HG02623 (cell line): Measurements from ENCODE around the gene DNAJA2.
"Not testable (repeated sequence)": the region's sequence is repeated elsewhere in the genome, so short reads cannot be mapped to it uniquely, and the experiment has no call there.

Experiments used
- ATAC-seq: cut with Tn5 transposase; IDR thresholded peaks from one replicate; pipeline ENCODE4 v1.9.1; 2021; ENCODE audit warnings: moderate library complexity; ENCODE audit not compliant: unreplicated experiment

DNAJA2 gene

DNA sequence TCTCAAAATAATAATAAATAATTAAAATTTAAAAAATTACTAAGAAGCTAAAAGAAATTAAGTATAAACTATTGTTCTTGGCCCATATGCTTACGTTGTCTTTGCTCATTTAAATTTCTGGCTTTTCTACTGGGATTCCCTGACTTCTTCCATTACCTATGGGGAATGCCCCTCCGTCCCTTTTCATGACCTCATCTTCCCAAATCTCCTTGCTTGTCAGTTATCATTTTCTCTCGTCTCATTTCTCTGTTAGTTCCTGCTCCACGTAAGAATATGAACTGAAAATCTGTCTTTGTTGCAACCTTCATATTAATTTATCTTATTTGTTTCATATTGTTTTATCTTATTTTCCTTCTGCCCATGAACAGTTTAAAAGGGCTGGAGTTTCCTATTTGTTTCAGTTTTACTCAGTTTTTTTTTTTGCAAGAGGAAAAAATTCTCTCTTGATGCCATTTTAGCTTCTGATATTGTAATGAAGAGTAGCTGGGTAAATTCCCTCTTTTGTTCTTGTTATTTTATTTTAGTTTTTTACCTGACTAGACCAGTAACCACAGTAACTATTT, 2.5 kb upstream of the DNAJA2 start:
- ATAC-seq: no peak

DNA sequence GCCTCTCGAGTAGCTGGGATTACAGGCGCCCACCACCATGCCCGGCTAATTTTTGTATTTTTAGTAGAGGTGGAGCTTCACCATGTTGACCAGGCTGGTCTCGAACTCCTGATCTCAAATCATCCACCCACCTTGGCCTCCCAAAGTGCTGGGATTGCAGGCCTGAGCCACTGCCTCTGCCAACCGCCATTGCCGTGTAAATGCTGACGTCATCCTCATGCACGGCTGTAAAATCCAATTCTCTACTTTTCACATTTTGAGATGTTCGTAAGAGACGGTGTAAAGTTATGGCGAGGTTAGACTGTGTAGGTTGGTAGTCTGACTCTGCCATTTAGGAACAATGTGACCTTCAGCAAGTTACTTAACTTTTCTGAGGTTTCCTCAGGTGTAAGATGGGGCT, 1.7 kb upstream of the DNAJA2 start:
- ATAC-seq: no peak

DNA sequence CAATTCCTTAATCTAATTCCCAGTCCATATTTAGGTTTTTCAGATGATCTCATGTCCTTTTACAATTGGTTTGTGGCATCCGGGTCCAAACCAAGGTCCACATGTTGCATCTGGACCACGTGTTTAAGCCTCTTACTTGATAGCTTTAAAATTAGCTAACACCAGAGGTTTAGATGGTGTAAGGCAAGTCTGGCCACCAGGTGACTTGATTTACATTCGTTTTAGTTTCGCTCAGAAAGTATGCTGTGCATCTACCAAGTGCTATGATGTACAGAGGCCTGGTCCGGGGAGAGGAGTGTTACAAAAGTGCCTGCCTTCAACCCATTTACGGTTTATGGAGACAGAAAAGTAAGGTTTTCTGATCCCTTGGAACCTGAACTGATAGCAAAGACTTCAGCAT, 878 bp upstream of the DNAJA2 start:
- no peak for ATAC-seq

DNA sequence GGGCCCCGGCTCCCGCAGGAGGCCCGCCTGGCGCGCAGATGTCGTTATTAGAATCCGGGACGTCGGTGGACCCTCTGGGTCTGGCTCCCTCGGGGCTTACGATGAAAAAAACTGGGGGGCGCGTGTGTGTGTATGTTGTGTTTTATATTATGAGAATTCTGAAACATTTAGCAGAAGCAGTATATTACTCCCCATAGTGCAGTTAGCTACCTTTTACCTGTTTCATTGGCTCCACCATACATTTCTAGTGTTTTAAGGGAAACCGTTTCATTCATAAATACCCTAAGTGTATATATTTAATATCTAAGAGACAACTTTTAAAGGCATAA, 486 bp upstream of the DNAJA2 start:
- ATAC-seq: no peak

DNA sequence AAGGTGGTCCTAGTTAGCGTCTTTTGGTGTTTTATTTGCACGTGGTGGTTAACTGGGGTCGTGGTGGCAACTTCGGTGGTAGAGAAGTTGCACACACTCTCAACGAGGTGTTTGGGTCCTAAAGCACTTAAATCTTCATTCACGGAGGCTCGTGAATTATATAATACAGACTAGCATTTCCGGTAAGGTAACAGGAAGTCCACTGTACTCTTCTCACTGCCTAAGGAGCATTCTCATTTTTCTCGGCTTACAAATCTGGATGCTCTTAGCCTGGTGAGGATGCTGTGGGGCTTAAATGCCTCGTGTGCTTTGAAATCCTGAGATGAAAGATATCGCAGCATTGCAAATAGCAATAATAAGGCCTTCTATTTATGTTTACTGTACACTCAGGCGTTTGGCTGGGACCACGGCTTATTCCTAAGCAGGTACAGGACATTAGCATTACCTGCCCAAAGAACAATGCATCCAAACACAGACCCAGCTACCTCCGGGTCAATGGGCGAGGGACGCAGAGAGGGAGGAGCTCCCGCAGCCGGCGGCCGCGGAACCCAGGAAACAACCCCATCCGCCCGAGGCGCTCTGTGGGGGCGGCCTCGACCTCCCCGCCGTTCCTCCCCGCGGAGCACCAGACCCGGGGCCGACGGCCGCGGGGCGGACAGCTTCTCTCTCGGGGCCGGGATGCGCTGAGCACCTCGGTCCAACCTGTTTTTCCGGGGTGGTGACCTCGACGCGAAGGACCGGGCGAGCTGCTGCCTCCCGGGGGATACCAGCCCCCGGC, 856 bp downstream of the DNAJA2 start:
- peak; percentile 30 for ATAC-seq

DNA sequence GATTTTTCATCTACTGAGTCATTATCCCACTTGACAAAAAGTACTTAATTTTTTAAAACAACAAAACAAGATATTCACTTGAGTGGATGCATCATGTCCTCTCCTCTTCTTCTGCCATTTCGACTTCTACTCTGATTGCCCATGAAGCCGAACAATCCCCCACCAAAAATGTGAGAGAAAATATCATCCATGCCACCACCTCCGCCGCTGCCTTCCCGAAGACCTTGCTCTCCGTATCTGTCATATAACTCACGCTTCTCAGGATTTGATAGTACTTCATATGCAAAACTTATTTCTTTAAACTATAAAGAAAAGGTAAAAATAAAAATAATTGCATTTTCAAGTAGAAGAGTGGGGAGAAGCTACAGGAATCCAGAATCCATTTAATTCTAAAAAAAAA, 2.2 kb downstream of the DNAJA2 start:
- no peak for ATAC-seq

DNA sequence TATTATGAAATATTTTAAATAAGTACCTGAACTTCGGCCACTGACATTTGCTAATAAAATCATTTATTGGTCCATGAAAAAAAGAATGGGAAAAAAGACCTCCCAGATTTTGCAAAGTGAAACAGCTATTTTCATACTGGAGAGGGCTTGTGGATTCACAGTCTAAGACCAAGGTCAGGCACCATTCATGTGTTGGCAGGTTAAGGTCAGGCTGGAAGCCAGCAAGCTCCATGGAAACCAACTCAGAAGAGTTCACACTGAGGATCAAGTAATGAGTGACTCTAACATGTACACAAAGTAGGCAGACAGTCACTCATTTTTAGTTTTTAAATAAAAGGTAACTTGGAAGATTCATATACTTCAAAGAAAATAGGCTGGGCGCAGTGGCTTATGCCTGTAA, 3.4 kb downstream of the DNAJA2 start:
- ATAC-seq: no peak

DNA sequence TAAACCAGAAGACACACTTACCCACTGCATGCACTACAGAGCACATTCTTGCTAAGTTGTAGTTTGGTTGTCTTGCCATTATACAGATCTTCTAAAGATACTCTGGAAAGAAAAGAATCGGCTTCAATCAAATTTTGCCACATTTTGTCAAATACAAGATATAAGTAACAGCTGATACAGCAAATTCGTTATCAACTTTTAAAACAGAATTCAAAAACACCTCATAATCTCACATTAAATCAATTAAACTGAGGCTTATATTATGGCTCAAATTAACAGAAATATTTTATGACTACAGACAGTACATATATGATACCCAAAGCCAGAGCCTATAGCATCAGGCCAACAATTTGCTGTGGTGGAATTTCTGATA, 5.4 kb downstream of the DNAJA2 start:
- ATAC-seq: no peak

DNA sequence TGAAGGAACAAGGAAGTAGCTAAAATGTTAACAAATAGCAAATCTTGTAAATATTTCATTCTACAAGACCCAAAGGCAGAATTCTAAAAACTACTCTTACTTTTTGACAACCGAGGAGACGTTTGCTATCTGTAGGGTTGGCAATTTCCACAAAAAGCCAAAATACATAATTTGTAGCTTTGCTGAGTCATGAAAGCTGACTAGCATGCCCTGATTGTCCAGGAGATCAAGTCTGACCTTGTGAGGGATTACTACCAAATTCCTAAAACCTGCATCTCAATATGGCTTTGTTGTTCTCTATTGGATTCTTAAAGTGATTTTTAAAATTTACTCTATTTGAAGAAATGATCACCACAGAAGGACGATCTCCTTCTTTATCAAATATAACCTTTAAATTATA, 10.8 kb downstream of the DNAJA2 start:
- ATAC-seq: no peak

DNA sequence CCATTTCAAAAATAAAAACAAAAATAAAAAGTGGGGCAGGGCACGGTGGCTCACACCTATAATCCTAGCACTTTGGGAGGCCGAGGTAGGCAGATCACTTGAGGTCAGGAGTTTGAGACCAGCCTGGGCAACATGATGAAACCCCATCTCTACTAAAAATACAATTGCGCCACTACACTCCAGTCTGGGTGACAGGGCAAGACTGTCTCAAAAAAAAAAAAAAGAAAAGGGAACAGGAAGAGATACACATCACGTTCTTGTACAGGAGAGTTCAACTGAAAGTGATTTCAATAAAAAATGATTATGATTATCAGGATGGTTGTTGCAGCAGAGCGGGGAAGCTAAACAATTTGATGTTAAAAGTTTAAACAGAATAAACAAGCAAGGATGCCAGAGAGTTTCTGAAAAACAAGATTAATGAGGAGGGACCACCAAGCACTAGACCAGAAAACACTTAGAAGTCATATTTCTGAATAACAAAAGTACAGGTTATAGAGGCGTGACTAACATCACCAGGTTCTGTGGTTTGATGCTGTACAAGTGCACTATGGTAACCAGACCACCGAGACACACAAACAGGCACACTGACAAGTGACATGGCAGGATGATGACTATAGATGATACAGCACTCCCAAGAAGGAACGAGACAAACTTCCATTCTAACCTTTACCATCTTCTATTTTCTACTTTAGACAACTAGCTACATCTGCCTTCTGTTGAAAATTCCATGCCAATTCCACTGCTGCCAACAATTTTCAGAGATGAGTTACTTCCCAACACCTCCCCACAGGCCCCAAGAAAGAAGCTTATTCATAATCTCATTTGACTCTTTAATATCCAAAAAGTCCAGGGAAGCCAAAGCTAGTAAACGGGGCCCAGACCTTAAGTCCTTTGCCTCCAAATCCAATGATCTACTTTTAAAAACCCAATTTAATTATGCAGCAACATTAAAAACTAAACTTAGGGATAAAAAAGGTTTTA, 11.8 kb downstream of the DNAJA2 start:
- ATAC-seq: no peak

DNA sequence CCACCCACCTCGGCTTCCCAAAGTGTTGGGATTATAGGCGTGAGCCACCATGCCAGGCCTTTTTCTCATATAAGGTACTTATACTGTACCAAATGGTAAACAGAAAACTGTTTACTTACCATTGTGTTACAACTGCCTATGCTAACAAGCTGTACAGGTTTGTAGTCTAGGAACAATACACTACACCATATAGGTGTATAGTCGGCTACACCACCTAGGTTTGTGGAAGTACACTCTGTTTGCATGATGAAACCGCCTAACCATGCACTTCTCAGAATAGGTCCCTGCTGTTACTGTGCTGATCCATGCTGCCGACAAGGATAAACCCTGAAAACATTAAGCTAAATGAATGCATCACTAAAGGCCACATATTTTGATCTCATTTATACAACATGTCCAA, 18.9 kb downstream of the DNAJA2 start:
- no peak for ATAC-seq

DNA sequence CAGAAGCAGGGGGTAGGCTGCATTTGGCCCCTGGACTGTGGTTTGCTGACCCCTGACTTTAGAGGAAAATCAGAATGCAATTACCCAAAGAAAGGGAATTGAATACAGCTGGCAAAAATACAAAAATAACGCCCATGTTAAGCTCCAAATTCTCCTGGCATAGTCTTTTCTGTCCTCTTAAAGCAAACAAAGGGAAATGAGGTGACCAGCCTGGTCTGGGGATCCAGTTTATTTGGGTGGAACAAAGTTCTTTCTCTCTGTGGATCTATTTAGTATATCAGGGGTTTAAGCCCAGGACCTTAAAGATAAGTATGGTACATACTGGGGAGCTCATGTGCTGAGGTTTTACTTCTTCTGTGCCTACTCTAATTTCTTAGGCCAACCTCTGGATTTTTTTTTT, 23.5 kb downstream of the DNAJA2 start:
- no peak for ATAC-seq

DNA sequence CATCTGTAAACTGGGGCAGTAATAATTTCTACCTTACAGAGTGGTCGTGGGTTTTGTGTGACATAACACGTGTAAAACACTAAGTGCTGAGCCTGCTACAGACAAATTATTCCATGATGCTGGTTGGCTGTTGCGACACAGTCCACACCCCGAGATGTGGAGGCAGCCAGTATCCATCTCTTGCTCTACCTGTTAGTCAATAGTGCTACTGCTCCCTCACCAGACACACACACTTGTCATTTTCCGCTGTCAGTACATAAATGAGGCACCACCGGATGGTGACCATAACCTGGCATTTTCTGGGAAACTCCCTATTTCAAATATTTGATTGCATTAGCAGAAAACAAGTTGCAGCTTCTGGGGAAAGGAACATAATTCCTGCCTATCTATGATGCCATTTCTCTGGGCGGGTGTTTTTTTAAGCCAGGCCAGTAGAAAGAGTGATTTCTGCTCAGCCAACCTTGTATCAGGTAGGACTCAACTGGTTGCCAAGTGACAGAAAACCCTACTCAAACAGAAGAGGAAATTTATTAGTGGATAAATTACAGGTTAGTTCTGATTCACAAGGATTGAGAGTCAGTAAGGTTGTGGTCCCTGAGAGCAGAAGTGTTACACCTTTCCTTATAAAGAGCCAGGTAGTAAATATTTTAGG, 24.1 kb downstream of the DNAJA2 start:
- no peak for ATAC-seq

DNA sequence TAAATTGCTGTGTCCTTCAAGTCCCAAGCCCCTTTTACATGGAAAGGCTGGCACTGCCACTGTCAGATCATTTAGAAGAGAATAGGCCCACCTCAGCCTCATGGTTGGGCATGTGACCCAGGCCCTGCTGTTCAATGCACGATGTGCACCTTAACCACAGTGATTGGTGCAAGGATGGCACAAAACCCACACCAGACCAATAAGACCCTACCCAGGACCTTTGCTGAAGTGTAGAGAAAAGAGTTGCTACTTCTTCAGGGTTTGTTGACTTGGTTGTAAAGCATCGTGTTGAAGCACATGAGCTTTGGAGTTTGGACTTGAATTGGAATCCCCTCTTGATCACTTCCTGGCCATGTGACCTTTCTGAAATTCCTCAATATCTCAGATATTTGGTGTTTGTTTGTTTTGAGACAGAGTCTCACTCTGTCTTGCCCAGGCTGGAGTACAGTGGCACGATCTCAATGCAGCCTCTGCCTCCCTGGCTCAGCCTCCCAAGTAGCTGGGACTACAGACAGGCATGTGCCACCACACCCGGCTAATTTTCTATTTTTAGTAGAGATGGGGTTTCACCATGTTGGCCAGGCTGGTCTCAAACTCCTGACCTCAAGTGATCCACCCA, 24.8 kb downstream of the DNAJA2 start:
- no peak for ATAC-seq

DNA sequence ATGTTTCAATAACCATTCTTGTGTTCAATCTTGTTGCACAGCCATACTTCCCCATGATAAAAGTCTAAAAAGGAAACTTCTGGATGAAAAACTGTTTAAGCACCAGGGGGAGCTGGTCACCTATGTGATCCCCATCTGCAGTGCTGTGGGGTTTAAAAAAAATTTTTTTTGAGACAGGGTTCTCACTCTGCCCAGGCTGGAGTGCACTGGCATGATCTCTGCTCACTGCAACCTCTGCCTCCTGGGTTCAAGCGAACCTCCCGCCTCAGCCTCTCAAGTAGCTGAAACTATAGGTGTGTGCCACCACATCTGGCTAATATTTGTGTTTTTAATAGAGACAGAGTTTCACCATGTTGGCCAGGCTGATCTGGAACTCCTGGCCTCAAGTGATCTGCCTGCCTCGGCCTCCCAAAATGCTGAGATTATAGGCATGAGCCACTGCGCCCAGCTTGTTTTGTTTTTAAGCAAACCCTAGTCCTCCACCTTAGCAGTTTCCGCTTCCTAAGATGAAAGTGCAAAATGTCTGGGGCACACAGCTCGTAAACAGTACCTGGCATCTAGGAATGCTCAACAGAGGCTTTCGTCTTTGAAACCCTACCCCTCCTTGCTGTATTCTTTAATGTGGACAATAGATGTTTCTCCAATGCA, 25.4 kb downstream of the DNAJA2 start:
- peak; percentile 68 for ATAC-seq

DNA sequence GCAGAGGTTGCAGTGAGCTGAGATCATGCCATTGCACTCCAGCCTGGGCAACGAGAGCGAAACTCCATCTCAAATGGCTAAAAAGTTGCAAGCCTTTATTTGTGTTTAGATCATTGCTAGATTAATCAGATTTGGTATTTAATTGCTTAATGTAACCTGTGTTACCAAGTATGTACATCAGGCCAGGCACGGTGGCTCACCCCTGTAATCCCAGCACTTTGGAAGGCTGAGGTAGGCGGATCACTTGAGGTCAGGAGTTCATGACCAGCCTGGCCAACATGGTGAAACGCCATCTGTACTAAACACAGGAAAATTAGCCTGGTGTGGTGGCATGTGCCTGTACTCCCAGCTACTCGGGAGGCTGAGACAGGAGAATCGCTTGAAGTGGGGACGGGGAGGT, 28.8 kb downstream of the DNAJA2 start:
- ATAC-seq: not testable (repeated sequence)

DNA sequence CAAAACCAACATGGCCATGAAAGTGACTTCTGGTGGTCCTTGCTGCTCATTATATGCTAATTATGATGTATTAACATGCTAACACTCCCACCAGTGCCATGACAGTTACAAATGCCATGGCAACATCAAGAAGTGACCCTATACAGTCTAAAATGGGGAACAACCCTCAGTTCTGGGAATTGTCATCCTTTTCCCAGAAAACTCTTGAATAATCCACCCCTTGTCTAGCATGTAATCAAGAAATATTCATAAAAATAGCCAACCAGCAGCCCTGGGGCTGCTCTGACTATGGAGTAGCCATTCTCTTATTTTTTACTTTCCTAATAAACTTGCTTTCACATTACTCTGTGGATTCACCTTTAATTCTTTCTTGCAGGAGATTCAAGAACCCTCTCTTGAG, 35.9 kb downstream of the DNAJA2 start:
- ATAC-seq: no peak

DNA sequence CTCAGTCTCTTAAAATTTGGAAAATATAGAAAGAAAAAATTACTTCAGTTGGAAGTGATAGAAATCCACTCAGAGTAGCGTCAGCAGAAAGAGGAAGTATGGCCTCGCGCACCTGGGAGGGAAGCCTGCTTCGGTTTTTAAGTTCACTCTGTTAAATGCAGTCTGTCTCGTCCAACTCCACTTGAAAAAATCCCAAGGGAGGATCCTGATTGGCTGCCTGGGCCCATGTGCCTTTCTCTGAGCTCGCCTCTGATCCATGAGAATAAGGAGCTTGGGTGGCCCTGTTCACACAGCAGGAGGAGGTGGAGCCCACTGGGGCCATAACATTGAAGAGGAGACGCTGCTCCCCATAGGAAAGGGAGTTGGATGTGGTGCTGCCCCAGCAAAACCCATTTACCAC, 40.7 kb downstream of the DNAJA2 start:
- ATAC-seq: no peak

DNA sequence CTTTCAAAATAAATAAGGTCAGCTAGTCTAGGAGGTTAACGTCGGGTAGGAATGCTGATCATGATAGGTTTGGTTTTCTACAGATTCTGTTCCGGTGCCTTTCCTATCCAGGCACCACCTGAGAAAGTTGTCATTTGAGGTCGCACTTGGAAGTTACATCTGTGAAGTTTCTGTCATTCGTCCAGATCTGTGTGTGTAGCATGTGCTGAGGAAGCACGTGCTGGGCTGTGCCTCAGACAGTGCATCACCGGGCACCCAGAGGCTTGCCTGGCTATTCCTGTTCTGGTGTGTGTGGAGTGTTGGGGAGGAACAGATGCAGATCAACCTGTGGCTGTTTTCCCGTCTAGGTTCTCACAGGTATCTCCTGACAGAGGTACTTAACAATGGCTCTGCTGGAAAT, 42.6 kb downstream of the DNAJA2 start:
- ATAC-seq: no peak
